ENCODE data around the gene KRT4. TPM values are rescaled to one million over a fixed set of nuclear protein-coding genes. Genes with fewer than 3 reads are reported as not detected.

KRT4 gene
- total and polyA plus RNA-seq, 10 donors = 0.37 to 3.4 (median 0.97) TPM; not detected in 6

DNA sequence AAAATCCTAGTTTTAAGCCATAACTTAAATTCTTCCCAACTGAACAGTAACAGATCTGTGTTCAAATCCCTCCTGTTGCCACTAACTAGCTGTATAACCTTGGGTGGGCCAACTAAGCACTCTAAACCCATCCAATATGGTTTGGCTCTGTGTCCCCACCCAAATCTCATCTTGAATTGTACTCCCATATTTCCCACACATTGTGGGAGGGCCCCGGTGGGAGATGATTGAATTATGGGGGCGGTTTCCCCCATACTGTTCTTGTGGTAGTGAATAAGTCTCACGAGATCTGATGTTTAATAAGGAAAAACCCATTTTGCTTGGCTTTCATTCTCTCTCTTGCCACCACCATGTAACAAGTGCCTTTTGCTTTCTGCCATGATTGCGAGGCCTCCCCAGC lies 1.2 kb upstream of the KRT4 start:
- no peaks in the 10 kb centered on the region for H3K36me3 ChIP-seq
- H3K27me3 ChIP-seq (replicated peaks in 1 of 7) = peaks cover 0 to 6% (median 0%) of the 10 kb centered on the region in 7 donors
- peaks cover 0 to 5% (median 0%) of the 10 kb centered on the region in 6 donors for H3K4me1 ChIP-seq
- H3K4me3 ChIP-seq = no peak overlapping the region
- no peak overlapping the region for H3K27ac ChIP-seq
- WGBS, 5 donors = 76 to 93% (median 86%) methylated on average over 4 of the region's 4 CpGs
- TF ChIP-seq POLR2A (IDR thresholded peaks at IDR 0.05) (no peak), POLR2AphosphoS5 (IDR thresholded peaks at IDR 0.05) (no peak)
- TF ChIP-seq, protein P1, sequence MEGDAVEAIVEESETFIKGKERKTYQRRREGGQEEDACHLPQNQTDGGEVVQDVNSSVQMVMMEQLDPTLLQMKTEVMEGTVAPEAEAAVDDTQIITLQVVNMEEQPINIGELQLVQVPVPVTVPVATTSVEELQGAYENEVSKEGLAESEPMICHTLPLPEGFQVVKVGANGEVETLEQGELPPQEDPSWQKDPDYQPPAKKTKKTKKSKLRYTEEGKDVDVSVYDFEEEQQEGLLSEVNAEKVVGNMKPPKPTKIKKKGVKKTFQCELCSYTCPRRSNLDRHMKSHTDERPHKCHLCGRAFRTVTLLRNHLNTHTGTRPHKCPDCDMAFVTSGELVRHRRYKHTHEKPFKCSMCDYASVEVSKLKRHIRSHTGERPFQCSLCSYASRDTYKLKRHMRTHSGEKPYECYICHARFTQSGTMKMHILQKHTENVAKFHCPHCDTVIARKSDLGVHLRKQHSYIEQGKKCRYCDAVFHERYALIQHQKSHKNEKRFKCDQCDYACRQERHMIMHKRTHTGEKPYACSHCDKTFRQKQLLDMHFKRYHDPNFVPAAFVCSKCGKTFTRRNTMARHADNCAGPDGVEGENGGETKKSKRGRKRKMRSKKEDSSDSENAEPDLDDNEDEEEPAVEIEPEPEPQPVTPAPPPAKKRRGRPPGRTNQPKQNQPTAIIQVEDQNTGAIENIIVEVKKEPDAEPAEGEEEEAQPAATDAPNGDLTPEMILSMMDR (IDR thresholded peaks at IDR 0.05 in 8 of 11, conservative IDR thresholded peaks at IDR 0.05 in 3 of 11) = no peak
- intact Hi-C loops (cut with DNase I; ENCODE audit: low total_unique reads) = no loop called here
- H3K9me3 ChIP-seq = no peaks in the 10 kb centered on the region
- peak; percentile 1 for DNase-seq

DNA sequence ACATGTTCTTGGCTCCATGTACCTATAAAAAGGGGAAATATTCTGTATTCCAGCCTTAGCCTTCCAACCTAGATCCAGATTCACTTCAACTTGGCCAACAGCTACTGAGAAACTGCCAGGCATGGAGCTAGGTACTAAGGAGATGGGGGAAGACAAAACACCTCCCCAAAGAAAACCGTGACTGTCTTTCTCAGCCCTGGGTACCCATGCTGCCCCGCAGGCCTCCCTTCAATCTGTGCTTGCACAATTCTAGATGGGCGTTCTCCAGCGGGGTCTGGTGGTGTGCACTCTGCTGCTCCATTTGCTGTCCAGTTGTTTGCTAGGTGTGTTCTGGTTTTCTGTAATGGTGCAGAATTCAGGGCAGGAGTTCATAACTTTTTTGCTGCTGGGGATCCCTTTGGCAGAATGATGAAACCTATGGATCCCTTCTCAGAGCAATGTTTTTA lies 817 bp upstream of the KRT4 start:
- no peaks in the 10 kb centered on the region for H3K36me3 ChIP-seq
- 71 to 82% (median 78%) methylated on average over 4 of the region's 4 CpGs for WGBS, 5 donors
- TF ChIP-seq, protein P1 (IDR thresholded peaks at IDR 0.05 in 8 of 11, conservative IDR thresholded peaks at IDR 0.05 in 3 of 11) = no peak
- TF ChIP-seq POLR2A (IDR thresholded peaks at IDR 0.05) (no peak), POLR2AphosphoS5 (IDR thresholded peaks at IDR 0.05) (no peak)
- peaks cover 0 to 6% (median 0%) of the 10 kb centered on the region in 7 donors for H3K27me3 ChIP-seq (replicated peaks in 1 of 7)
- DNase-seq = peak; percentile 48
- peaks cover 0 to 5% (median 0%) of the 10 kb centered on the region in 6 donors for H3K4me1 ChIP-seq
- H3K4me3 ChIP-seq = no peak overlapping the region
- H3K9me3 ChIP-seq = no peaks in the 10 kb centered on the region
- intact Hi-C loops (cut with DNase I; ENCODE audit: low total_unique reads) = no loop called here
- H3K27ac ChIP-seq = no peak overlapping the region

- Histone ChIP-seq H3K4me1 (no peaks in the 10 kb centered on the region), H3K27ac (no peak overlapping the region), H3K36me3 (no peaks in the 10 kb centered on the region), H3K9me3 (no peaks in the 10 kb centered on the region), H3K4me3 (no peak overlapping the region), H3K27me3 (replicated peaks in 1 of 7) (peaks cover 0 to 5% (median 0%) of the 10 kb centered on the region in 7 donors)
- intact Hi-C loops (cut with DNase I; ENCODE audit: low total_unique reads) = no loop called here
- no peak for TF ChIP-seq POLR2AphosphoS5 (IDR thresholded peaks at IDR 0.05)
- TF ChIP-seq POLR2A (IDR thresholded peaks at IDR 0.05) = no peak
- TF ChIP-seq, protein P1 (IDR thresholded peaks at IDR 0.05 in 8 of 11, conservative IDR thresholded peaks at IDR 0.05 in 3 of 11) = no peak
- DNase-seq = peak; percentile 64
- WGBS, 5 donors = 64 to 92% (median 86%) methylated on average over 1 to 10 of the region's 10 CpGs
Measured at GRCh38 chr12:52813203-52813819, 605 bp downstream of the KRT4 start.

DNA sequence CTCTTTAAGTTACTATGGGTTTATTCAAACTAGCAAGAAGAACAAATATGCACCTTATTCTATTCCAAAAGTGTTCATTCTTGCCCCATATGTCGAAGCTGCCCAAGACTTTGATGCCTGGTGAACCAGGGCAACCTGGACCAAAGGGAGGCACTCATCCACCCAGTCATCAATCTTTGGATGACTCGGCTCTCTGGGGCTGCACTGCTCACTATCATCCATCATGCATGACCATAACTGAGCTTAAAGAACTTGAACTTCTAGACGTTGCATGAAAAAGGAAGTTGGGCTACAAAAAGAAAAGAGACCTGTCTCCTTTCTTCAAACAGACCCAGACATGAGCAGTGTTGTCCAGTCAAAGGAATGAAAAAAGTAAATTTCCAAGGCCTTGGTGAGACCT lies 1.2 kb downstream of the KRT4 start:
- whole genome bisulfite sequencing, 5 donors = 33 to 40% (median 34%) methylated on average over 3 of the region's 3 CpGs
- H3K27ac ChIP-seq = no peak overlapping the region
- no peaks in the 10 kb centered on the region for H3K4me1 ChIP-seq
- intact Hi-C loops (cut with DNase I; ENCODE audit: low total_unique reads) = no loop called here
- peaks cover 0 to 7% (median 0%) of the 10 kb centered on the region in 7 donors for H3K27me3 ChIP-seq (replicated peaks in 1 of 7)
- H3K9me3 ChIP-seq = no peaks in the 10 kb centered on the region
- no peak for TF ChIP-seq POLR2AphosphoS5 (IDR thresholded peaks at IDR 0.05)
- TF ChIP-seq, protein P1 (IDR thresholded peaks at IDR 0.05 in 8 of 11, conservative IDR thresholded peaks at IDR 0.05 in 3 of 11) = no peak
- no peak for TF ChIP-seq POLR2A (IDR thresholded peaks at IDR 0.05)
- DNase-seq = no peak
- H3K4me3 ChIP-seq = no peak overlapping the region
- H3K36me3 ChIP-seq = no peaks in the 10 kb centered on the region
